ENCODE results near the gene DICER1. TPM values are rescaled to one million over a fixed set of nuclear protein-coding genes. Genes with fewer than 3 reads are reported as not detected.

DICER1 gene
- total and polyA plus RNA-seq, 2 donors (not counting 3 experiments of a cell fraction or from before 2014, with no cell fraction given) = 8.3 to 43.6 TPM

DNA sequence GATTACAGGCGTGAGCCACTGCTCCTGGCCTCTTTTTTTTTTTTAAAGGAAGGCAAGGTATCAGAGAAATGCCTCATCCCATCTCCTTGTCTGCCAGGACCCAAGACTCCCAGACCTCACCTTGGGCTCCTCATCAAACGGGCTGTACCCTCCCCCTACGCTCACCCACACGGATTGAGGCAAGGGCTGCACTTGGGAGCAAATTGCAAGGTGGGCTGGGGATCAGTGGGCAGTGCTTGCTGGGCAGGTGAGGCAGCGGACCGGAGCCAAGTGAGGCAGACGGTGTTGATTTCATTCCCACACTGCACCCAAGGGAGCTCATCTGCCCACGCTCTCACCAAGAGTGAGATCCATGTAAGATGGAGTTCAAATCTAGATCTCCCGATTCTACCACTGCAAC, 41.0 kb upstream of the DICER1 start:
- Histone ChIP-seq H3K4me3 (replicated peaks in 1 of 3; ENCODE audit: insufficient read depth in 1 of 3, low read depth in 1 of 3, low read length in 3 of 3) (no peak overlapping the region), H3K4me1 (ENCODE audit: control insufficient read depth, extremely low read depth, insufficient read depth, low read length) (no peaks in the 10 kb centered on the region), H3K27ac (ENCODE audit: insufficient read depth, low read depth, low read length) (no peak overlapping the region), H4K20me1 (replicated peaks; ENCODE audit: control insufficient read depth, extremely low read depth, insufficient read depth, low read length) (no peaks in the 10 kb centered on the region), H2AFZ (ENCODE audit: low read depth, low read length) (no peak overlapping the region), H3K9ac (replicated peaks; ENCODE audit: extremely low read depth, insufficient read depth, low read length) (no peak overlapping the region), H3K36me3 (ENCODE audit: control insufficient read depth in 2 of 2, extremely low read depth in 1 of 2, insufficient read depth in 2 of 2, low read length in 2 of 2) (no peaks in the 10 kb centered on the region), H3K9me3 (replicated peaks; ENCODE audit: control insufficient read depth, insufficient read depth, low read length) (no peaks in the 10 kb centered on the region), H3K4me2 (ENCODE audit: insufficient read depth, low read length) (no peak overlapping the region), H3K9me1 (replicated peaks; ENCODE audit: control insufficient read depth, extremely low read depth, insufficient read depth, low read length) (no peaks in the 10 kb centered on the region), H3K27me3 (ENCODE audit: control insufficient read depth in 2 of 2, insufficient read depth in 2 of 2, low read length in 2 of 2) (no peaks in the 10 kb centered on the region), H3K79me2 (ENCODE audit: control insufficient read depth, insufficient read depth, low read length) (no peaks in the 10 kb centered on the region)
- DNase-seq (ENCODE audit: low read depth, low spot score) (no peak), FAIRE-seq (no peak)
- intact Hi-C loops (cut with micrococcal nuclease) (no loop called here), dilution Hi-C loops (cut with MboI; ENCODE audit: extremely low pct_ligation_motif_present, low sequenced_read_pairs) (no loop called here)
- ChIA-PET POLR2A (no interaction called here), CTCF (interaction anchor here (0.9 kb wide), 1 partner anchor 23 kb away, joined by 3 read pairs; no protein-coding TSS in a partner anchor)
- no TSS peak for BruUV-seq (replicated peaks)
- TF ChIP-seq POLR2A (IDR thresholded peaks at IDR 0.05; ENCODE audit: low read depth, low read length) (no peak), FOS (IDR thresholded peaks at IDR 0.05; ENCODE audit: borderline replicate concordance, insufficient read depth, low read length) (no peak), JUN (IDR thresholded peaks at IDR 0.05; ENCODE audit: borderline replicate concordance, insufficient read depth, insufficient read length, low read depth) (no peak), EZH2 (IDR thresholded peaks at IDR 0.05; ENCODE audit: borderline replicate concordance, low read depth, low read length, severe bottlenecking) (no peak), GATA2 (IDR thresholded peaks at IDR 0.05; ENCODE audit: insufficient read depth, insufficient read length, low read depth, low read length) (no peak), POLR2AphosphoS5 (IDR thresholded peaks at IDR 0.05; ENCODE audit: insufficient read depth, low read depth, low read length) (no peak), MYC (IDR thresholded peaks at IDR 0.05; ENCODE audit: low read depth, low read length) (no peak)
- TF ChIP-seq, protein P1, sequence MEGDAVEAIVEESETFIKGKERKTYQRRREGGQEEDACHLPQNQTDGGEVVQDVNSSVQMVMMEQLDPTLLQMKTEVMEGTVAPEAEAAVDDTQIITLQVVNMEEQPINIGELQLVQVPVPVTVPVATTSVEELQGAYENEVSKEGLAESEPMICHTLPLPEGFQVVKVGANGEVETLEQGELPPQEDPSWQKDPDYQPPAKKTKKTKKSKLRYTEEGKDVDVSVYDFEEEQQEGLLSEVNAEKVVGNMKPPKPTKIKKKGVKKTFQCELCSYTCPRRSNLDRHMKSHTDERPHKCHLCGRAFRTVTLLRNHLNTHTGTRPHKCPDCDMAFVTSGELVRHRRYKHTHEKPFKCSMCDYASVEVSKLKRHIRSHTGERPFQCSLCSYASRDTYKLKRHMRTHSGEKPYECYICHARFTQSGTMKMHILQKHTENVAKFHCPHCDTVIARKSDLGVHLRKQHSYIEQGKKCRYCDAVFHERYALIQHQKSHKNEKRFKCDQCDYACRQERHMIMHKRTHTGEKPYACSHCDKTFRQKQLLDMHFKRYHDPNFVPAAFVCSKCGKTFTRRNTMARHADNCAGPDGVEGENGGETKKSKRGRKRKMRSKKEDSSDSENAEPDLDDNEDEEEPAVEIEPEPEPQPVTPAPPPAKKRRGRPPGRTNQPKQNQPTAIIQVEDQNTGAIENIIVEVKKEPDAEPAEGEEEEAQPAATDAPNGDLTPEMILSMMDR (IDR thresholded peaks at IDR 0.05; ENCODE audit: extremely low read depth in 1 of 2, insufficient read depth in 1 of 2, low read depth in 1 of 2, low read length in 2 of 2) = no peak
- TF ChIP-seq, protein P2, sequence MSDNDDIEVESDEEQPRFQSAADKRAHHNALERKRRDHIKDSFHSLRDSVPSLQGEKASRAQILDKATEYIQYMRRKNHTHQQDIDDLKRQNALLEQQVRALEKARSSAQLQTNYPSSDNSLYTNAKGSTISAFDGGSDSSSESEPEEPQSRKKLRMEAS (IDR thresholded peaks at IDR 0.05; ENCODE audit: insufficient read depth, insufficient read length) = no peak
